Liver (tissue), 9 donors: ENCODE measurements around the gene LRRN1. TPM values are rescaled to one million over a fixed set of nuclear protein-coding genes. Genes with fewer than 3 reads are reported as not detected.

Experiments
- DNase-seq: peaks from one replicate; pipeline ENCODE4 v3.0.0-alpha.2; 2017; ENCODE audit warnings: low spot score
- H3K27ac ChIP-seq, 2 donors: one replicate each; pipeline ENCODE4 v1.7.0; 2013; ENCODE audit warnings: inconsistent platforms in 2 of 2, low read length in 2 of 2, control low read depth in 1 of 2, low read depth in 1 of 2, mild to moderate bottlenecking in 1 of 2
- H3K27me3 ChIP-seq, 4 donors: one replicate each; pipeline versions ENCODE4 v1.6.1 to v1.7.0; 2013; ENCODE audit warnings: low read length in 3 of 4, inconsistent platforms in 1 of 4, mild to moderate bottlenecking in 1 of 4, moderate library complexity in 1 of 4; ENCODE audit not compliant: control insufficient read depth in 4 of 4, insufficient read depth in 4 of 4
- H3K36me3 ChIP-seq, 4 donors: one replicate each; pipeline versions ENCODE4 v1.6.1 to v1.7.0; 2013; ENCODE audit warnings: low read length in 3 of 4, mild to moderate bottlenecking in 3 of 4, low read depth in 1 of 4, moderate library complexity in 1 of 4; ENCODE audit not compliant: control insufficient read depth in 4 of 4, insufficient read depth in 3 of 4
- H3K4me1 ChIP-seq, 4 donors: one replicate each; pipeline versions ENCODE4 v1.6.1 to v1.7.0; 2013; ENCODE audit warnings: low read length in 3 of 4, mild to moderate bottlenecking in 3 of 4, moderate library complexity in 1 of 4; ENCODE audit not compliant: control insufficient read depth in 4 of 4, insufficient read depth in 4 of 4
- H3K4me3 ChIP-seq, 3 donors: one replicate each; pipeline versions ENCODE4 v1.6.1 to v1.7.0; 2013; ENCODE audit warnings: low read length in 3 of 3, control low read depth in 1 of 3, low read depth in 1 of 3, mild to moderate bottlenecking in 1 of 3
- H3K9ac ChIP-seq, 2 donors: one replicate each; pipeline ENCODE4 v1.7.0; 2013; ENCODE audit warnings: low read length in 2 of 2, mild to moderate bottlenecking in 2 of 2, moderate library complexity in 2 of 2, control low read depth in 1 of 2, low read depth in 1 of 2
- H3K9me3 ChIP-seq, 4 donors: one replicate each; pipeline versions ENCODE4 v1.6.1 to v1.7.0; 2013; ENCODE audit warnings: low read length in 3 of 4; ENCODE audit not compliant: control insufficient read depth in 4 of 4
- ATF3 ChIP-seq: IDR thresholded peaks from 2 replicates; pipeline ENCODE4 v1.6.1; 2016; ENCODE audit warnings: antibody characterized with exemption
- CTCF ChIP-seq: fragments of 150-350 bp; IDR thresholded peaks from 2 replicates; pipeline ENCODE4 v1.5.1; 2017; ENCODE audit warnings: improper control_type of control experiment, low read depth, low read length; ENCODE audit not compliant: missing input control
- EGR1 ChIP-seq, 2 donors: IDR thresholded peaks; 2 replicates each; pipeline ENCODE4 v1.6.1; 2016 to 2018; ENCODE audit warnings: antibody characterized with exemption in 2 of 2, low read depth in 2 of 2
- FOXA1 ChIP-seq: IDR thresholded peaks from 2 replicates; pipeline ENCODE4 v1.6.1; 2016; ENCODE audit warnings: antibody characterized with exemption
- FOXA2 ChIP-seq: IDR thresholded peaks from 2 replicates; pipeline ENCODE4 v1.6.1; 2016; ENCODE audit warnings: antibody characterized with exemption
- GABPA ChIP-seq, 2 donors: IDR thresholded peaks in 1 of 2; conservative IDR thresholded peaks in 1 of 2; 2 replicates each; pipeline ENCODE4 v1.6.1; 2016; ENCODE audit warnings: antibody characterized with exemption in 2 of 2, mild to moderate bottlenecking in 1 of 2, moderate library complexity in 1 of 2
- HNF4A ChIP-seq, 2 donors: conservative IDR thresholded peaks; 2 replicates each; pipeline ENCODE4 v1.6.1; 2016; ENCODE audit warnings: antibody characterized with exemption in 2 of 2, mild to moderate bottlenecking in 2 of 2
- HNF4G ChIP-seq: IDR thresholded peaks from 2 replicates; pipeline ENCODE4 v1.6.1; 2016; ENCODE audit warnings: antibody characterized with exemption
- JUND ChIP-seq, 2 donors: IDR thresholded peaks; 2 replicates each; pipeline ENCODE4 v1.6.1; 2016; ENCODE audit warnings: antibody characterized with exemption in 2 of 2
- MAX ChIP-seq: IDR thresholded peaks from 2 replicates; pipeline ENCODE4 v1.6.1; 2016; ENCODE audit warnings: antibody characterized with exemption
- NR2F2 ChIP-seq: IDR thresholded peaks from 2 replicates; pipeline ENCODE4 v1.6.1; 2016; ENCODE audit warnings: antibody characterized with exemption
- RAD21 ChIP-seq, 2 donors: IDR thresholded peaks; 2 replicates each; pipeline ENCODE4 v1.6.1; 2016; ENCODE audit warnings: antibody characterized with exemption in 2 of 2, mild to moderate bottlenecking in 2 of 2
- REST ChIP-seq: IDR thresholded peaks from 2 replicates; pipeline ENCODE4 v1.6.1; 2016; ENCODE audit warnings: antibody characterized with exemption, mild to moderate bottlenecking
- RXRA ChIP-seq, 2 donors: IDR thresholded peaks; 2 replicates each; pipeline ENCODE4 v1.6.1; 2017 to 2018; ENCODE audit warnings: antibody characterized with exemption in 2 of 2, mild to moderate bottlenecking in 1 of 2
- SP1 ChIP-seq: IDR thresholded peaks from 2 replicates; pipeline ENCODE4 v1.6.1; 2018; ENCODE audit warnings: antibody characterized with exemption, mild to moderate bottlenecking
- TAF1 ChIP-seq: conservative IDR thresholded peaks from 2 replicates; pipeline ENCODE4 v1.6.1; 2016; ENCODE audit warnings: antibody characterized with exemption, mild to moderate bottlenecking
- YY1 ChIP-seq: IDR thresholded peaks from 2 replicates; pipeline ENCODE4 v1.6.1; 2016; ENCODE audit warnings: antibody characterized with exemption, mild to moderate bottlenecking
- WGBS: extraction: QIAGEN DNeasy Blood & Tissue Kit; methylation state at CpG from one replicate; pipeline ENCODE4 v1.1.7; 2013; 5-methylcytosine and 5-hydroxymethylcytosine counted together
- polyA plus RNA-seq, 2 donors: library from polyadenylated mRNA; stranded (reverse) in 1 of 2; unstranded in 1 of 2; fragments of 200-250 nt in 1 of 2; fragments of >200 nt in 1 of 2; fragmentation: Nextera tagmentation in 1 of 2; extraction: Ambion mirVana in 1 of 2; gene quantifications; one replicate each; pipeline versions ENCODE4 v1.2.1 to v1.2.3, GENCODE V29; 2013 to 2015
- total RNA-seq, 2 donors: library from RNA; depleted of rRNA; stranded (reverse); fragments of >200 nt; gene quantifications; one replicate each; pipeline ENCODE4 v1.2.3, GENCODE V29; 2014
- donor health status: healthy.
- donor health status: healthy.
- donor health status: healthy.
- donor health status: healthy.
- donor health status: healthy.

Gene LRRN1
- total and polyA plus RNA-seq, 4 donors, result 0.14 to 0.59 (median 0.27) TPM

GRCh38 chr3:3826521-3826920 lies 27.3 kb downstream of the LRRN1 start:
- WGBS, result 93% methylated on average over 4 of the region's 4 CpGs
- H3K27ac ChIP-seq, result no peak overlapping the region
- H3K4me1 ChIP-seq, result no peaks in the 10 kb centered on the region
- no peaks in the 10 kb centered on the region for H3K9me3 ChIP-seq
- no peak overlapping the region for H3K9ac ChIP-seq
- DNase-seq, result no peak
- TF ChIP-seq HNF4A (conservative IDR thresholded peaks at IDR 0.05) (no peak), ATF3 (no peak), REST (no peak), TAF1 (no peak), GABPA (IDR thresholded peaks at IDR 0.05 in 1 of 2, conservative IDR thresholded peaks at IDR 0.05 in 1 of 2) (no peak), FOXA1 (no peak), CTCF (no peak), EGR1 (IDR thresholded peaks at IDR 0.05; ENCODE audit: low read depth in 2 of 2) (no peak), HNF4G (no peak), RAD21 (IDR thresholded peaks at IDR 0.05) (no peak), YY1 (no peak), MAX (no peak), FOXA2 (no peak)
- H3K36me3 ChIP-seq, result no peaks in the 10 kb centered on the region
- no peak overlapping the region for H3K4me3 ChIP-seq
- H3K27me3 ChIP-seq, result no peaks in the 10 kb centered on the region

GRCh38 chr3:3827111-3827510 lies 27.9 kb downstream of the LRRN1 start:
- no peaks in the 10 kb centered on the region for H3K4me1 ChIP-seq
- no peak for DNase-seq
- no peaks in the 10 kb centered on the region for H3K36me3 ChIP-seq
- no peaks in the 10 kb centered on the region for H3K27me3 ChIP-seq
- 93% methylated on average over 1 of the region's 1 CpG for WGBS
- H3K9ac ChIP-seq, result no peak overlapping the region
- H3K4me3 ChIP-seq, result no peak overlapping the region
- H3K9me3 ChIP-seq, result no peaks in the 10 kb centered on the region
- H3K27ac ChIP-seq, result no peak overlapping the region
- TF ChIP-seq YY1 (no peak), ATF3 (no peak), FOXA2 (no peak), CTCF (no peak), NR2F2 (no peak), HNF4A (conservative IDR thresholded peaks at IDR 0.05) (no peak), GABPA (IDR thresholded peaks at IDR 0.05 in 1 of 2, conservative IDR thresholded peaks at IDR 0.05 in 1 of 2) (no peak), TAF1 (no peak), SP1 (no peak), EGR1 (IDR thresholded peaks at IDR 0.05; ENCODE audit: low read depth in 2 of 2) (no peak), RXRA (IDR thresholded peaks at IDR 0.05) (no peak), JUND (IDR thresholded peaks at IDR 0.05) (no peak), FOXA1 (no peak), MAX (no peak), HNF4G (no peak), REST (no peak)
